Measurements from ENCODE around the gene SKAP2.

Gene SKAP2

DNA sequence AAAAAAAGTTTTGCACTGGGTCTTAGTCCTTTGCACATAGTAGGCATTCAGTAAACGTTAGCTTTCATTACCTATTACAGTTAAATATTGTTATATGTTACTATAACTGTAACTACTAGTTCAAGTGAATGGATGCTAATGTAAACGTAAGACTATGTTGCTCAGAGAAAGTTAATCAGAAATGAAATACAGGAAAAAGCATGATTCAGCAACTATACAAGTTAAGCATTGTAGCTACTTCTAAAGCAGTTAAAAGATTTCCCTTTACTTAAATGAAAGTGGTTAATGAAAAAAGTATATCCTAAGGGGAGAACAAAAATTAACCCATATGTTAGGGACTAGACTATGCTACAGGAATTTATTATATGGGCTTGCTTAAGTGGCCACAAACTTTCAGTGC, 121.2 kb downstream of the SKAP2 start:
- no peak for DNase-seq

DNA sequence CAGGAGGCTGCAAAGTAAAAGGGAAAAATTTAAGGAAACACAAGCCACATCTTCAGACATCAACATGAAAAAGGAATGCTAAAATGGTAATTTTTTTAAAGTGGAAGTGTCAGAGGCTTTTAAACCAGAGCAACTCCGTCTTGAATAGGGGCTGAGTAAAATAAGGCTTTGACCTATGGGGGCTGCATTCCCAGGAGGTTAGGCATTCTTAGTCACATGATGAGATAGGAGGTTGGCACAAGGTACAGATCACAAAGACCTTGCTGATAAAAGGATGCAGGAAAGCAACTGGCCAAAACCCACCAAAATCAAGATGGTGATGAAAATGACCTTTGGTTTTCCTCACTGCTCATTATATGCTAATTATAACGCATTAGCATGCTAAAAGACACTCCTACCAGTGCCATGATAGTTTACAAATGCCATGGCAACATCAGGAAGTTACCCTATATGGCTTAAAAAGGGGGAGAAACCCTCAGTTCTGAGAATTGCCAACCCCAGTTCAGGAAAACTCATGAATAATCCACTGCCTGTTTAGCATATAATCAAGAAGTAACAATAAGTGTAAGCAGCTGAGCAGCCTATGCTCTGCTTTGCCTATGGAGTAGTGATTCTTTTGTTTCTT, 128.3 kb downstream of the SKAP2 start:
- DNase-seq = no peak

DNA sequence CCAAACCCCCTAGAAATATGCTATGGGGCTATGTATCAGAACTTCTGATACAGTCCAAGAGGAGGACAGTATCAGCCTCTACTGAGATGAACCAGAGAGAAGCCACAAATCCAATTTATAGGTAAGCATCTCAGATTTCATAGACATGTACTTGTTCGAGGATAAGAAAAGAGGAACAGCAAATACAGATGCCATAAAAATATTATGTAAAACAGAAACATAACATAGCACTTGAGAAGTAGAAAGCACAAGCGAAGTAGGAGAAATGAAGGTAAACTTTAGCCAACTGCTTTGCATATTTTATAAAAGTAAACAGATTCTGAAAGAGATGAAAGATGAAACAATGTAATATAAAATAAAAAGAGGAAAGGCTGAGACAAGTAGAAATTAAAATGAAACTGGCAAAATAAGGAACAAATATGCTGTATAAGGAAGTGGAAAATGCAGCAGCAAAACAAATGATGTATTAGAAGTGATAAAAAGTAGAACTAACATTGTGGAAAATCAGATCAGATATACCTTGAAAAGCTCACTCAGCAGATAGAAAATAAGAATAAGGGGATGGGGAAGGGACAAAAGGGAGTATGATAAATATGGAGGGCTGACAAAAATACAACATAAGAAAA, 135.1 kb downstream of the SKAP2 start:
- no peak for DNase-seq

DNA sequence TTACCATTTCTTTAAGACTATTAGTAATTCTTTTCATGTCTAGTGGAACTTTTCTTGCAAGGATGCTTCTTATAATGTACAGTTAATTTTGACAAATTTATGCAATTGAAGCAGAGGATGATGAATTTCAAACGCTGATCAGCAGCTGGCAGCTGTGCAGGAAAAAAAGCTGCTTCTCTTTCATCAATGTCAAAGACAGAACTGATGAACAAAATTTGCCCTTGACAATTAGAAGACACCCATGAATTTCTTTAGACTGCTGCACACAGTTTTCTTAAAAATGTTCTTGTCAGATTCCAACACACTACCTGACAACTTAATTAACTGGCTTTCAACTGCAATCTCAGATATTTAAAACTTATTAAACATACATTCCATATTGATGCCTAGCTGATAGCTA, 138.3 kb downstream of the SKAP2 start:
- no peak for DNase-seq

DNA sequence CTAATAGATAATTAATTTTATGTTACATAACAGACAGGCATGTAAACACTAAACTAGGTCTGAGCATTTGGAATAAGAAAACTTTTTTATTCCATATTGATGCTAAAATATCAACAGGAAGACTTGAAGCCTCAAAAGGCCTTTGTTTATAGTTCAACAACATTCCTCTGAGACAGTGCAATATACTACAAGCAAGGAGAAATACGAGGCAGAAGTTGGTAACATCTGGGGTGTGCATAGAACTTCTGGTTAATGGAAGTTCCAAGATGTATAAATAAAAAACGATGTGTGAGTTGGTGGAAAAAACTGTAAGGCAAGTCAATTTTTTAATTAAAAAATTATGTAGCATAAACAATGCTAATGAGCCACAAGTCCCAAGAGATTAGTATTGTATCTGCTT, 139.6 kb downstream of the SKAP2 start:
- DNase-seq = no peak

DNA sequence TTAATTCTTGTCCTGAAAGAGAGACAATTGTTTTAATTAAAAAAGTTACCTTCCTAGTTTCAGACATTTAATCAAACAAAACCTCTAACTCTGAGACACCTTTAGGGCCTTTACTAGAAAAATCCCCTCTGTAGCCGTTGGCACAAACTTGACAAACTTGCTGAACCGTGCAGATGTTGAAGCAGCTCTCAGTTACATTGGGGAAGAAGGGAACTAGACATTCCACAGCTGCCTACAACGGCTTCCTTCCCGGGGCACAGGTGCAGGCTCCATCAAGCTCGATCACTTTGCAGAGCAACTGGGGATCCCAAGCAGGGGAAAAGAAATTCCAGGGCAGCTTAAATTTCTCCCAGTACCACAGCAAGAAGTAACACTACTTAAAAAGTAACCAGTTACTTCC, 141.3 kb downstream of the SKAP2 start:
- no peak for DNase-seq

DNA sequence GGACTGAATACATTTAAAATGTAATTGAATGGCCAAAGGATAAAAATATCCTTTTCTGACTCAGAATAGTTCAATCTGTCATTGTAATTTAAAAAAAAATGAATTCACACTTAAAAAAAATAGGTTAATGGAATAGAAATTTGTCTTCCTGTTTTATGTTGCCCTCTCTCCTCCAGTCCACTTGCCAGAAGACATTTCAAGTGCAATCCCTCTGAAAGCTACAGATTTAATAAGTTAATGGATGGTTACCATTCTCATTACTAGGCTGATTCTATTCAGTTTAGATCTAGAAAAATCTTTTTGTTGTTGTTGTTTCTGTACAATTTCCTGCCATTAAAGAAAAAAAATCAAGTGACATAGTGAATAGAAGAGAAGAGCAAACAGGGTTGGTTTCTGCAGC, 142.9 kb downstream of the SKAP2 start:
- no peak for DNase-seq

DNA sequence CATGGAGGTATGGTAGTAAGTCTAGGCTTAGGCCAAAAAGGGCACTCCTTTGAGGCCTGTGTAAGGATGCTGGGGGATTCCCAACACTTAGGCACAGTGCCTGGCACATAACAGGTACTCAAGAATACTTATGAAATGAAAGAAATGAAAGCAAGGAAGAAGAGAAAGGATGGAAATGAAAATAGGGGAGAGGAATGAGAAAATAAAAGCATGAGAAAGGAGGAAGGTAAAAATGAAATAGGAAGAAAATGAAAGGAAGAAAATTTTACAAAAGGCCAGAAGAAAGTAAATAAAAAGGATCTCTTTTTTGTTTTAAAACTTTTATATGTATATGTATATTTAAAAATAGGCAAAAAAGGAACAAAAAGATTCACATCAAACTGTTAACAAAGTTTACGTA, 146.3 kb downstream of the SKAP2 start:
- DNase-seq = no peak

DNA sequence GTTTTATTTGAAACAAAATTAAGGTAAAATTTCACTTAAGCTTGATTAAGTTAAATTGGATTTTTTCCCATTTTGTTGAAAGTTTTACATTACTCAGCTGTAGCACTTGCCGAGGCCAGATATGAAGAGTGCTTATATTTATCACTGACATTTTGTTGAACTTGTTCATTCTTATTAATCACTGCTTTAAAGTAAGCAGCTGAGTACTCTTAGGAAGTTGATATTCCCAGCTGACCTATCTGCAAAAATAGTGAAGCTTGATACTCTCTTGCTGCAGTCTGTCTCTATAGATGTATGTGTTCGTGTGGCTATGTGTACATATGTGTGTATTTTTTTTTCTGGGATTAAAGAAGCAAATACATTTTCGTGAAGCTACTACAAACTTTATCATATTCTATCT, 150.0 kb downstream of the SKAP2 start:
- no peak for DNase-seq

DNA sequence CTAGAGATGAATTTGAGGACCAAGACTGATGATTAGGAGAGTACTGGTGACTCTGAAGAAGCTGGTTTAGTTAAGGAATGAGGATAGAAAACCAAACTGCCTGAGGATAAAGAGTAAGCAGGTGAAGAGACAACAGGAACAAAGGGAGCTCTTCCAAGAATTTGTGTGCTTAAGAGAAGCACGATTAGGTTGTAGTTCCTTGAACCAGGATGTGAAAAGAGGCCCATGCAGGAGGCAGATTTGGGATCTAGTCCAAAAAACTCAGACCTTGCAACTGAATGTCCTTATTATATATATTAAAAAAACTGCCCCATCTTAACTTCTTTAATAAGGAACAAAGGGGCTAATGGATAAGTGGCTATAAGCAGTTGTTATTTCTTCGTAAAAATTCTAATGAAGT, 150.4 kb downstream of the SKAP2 start:
- DNase-seq = no peak

DNA sequence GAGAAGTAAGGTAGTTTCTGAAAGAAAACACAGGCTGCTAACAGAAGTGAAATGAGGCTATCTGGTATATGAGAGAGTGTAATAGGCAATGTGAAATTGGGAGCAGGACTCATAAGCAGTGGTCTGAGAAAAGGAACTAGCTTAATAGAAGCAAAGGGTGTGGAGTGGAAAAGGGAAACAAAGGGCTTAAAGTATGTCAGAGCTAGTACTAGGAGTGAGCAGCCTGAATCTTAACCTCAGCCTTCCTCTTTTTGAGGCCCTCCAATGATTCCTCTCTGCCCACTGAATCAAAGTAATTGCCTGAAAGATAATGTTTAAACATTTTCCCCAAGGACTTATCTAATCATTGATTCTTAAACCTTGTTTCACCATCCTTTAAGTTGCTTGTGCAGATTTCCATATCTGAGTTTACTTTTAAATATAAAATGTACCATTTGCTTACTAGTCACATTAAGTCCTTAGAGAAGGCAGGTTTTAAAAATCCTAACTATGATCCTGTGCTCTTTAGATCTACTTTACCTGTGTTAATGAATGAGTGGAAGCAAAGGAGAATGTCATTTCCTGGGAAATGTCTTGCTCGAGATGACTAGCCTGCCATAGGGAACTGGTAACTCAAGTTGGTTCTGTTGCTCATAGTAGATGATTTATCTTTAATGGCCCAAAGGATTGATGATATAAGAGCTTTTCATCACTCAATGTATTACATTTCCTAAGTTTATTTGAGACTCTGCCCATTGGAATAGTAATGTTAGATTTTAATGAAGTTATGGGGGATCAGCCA, 155.0 kb downstream of the SKAP2 start:
- DNase-seq = no peak

DNA sequence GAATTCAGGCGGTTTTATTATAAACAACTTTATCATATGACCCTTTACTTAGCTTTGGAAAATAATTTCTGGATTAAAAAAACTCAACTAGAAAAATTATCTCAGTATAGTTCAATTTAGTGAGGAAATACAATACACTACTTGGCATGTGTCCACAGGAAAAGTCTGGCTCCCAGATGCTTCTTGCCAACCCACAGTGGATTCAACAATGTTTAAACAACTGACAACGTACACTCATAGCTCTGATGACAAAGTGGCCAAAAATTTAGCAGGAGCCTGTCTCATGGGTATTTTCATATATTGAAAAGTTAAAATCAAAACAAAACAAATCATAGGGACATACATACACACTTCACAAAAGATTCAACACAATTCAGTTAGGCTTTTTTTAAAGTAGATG, 158.8 kb downstream of the SKAP2 start:
- DNase-seq = no peak

DNA sequence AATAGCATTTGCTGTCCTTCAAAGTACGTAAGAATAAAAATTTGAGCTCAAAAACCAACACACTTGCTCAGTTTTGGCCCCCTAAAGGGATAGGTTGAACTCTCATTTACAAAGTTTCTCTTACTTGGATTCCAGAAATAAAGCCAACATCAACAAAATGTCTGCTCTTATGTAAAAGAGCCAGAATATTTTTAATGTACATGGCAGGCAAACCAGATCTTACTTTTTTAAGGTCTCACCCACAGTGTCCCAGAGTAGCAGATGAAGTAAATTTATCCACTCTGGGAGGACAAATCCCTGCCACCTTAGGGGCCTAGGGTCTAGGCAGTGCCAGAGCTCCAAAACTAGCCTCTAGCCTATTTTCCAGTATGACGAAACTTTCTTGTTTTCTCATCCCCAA, 159.6 kb downstream of the SKAP2 start:
- no peak for DNase-seq

DNA sequence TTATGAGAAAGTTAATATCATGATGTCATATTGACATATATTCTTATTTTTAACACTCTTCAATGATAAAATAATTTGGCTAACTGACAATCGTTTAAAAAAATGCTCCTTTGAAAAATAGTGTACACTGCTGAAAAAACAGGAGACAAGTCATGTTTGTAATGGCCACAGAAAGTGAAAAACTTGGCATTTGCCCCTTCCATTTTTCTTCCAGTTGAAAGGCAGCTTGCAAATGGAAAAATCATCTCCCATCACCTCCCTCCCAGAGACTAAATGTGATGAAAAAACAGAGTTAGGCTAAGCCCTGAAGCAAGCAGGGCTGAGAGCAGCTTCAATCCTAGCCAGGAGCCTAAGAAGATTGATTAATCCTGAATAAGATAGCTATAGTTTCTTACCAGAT, 160.4 kb downstream of the SKAP2 start:
- no peak for DNase-seq

DNA sequence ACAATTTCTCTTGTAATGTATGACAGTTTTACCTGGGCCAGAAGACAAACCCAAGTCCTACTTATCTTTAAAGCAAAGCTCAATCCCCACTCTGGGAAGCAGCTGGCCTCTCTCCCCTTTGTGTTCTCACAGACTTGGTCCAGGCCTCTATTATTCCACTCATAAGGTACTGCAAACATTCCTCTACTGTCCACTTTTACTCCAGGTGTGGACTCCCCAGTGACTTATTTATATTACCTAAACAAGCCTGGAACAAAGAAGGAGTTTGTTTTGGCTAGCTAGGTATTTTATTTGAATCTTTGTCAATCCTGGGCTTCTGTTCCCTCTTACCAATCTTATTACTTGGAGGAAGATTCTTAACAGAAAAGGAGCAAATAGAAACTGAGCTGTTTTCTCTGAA, 163.5 kb downstream of the SKAP2 start:
- no peak for DNase-seq

DNA sequence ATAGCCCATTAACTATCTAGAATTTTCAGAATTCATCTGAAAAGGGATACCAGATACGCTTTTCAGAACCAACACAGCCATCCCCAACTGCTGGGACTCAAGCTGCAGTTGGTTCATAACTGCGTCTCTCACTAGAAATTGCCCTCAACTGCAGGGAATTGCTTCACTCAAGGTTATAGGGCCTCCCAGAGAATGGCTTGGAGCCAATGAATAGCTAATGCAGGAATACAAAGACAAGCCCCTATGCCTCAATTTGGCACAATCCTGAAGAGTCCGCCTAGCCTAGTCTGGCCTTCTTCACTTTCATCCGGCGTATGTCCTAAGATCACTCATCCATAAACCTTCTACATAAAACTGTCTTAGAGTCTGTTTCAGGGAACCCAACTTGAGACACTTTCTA, 164.0 kb downstream of the SKAP2 start:
- DNase-seq = no peak

DNA sequence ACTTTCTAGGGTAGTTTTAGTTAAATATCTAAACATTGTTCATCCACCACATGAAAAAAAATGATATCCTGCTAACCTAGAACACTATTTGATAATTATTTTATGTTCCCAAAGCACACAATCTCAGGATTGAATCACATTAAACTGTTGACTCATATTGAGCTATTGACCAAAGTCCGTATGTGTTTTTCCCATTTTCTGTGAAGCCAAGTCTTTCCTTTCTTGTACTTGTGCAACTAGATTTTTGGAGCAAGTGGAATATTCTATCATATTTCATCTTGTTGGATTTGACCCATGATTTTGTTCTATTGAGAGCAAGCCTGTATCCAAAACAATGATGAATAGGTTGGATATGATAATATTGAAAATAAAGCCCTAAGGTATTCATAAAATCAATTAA, 164.6 kb downstream of the SKAP2 start:
- no peak for DNase-seq

DNA sequence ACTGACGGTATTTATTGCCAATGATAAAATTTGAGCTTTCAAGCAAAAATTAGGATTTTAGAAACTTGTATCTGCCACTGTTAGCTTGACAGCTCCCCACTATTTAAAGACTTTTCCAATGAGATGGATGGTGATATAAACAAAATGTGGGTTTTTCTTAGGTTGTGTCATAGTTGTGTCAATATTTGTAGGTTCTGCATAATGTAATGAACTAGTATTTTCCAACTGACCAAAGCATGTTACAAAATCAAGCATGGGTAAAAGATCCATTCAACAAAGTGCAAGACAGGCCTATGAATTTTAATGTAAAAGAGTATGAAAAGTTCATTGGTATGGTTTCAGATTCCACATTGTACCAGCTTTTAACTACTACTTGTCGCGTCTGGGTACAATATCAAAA, 165.6 kb downstream of the SKAP2 start:
- DNase-seq = no peak

DNA sequence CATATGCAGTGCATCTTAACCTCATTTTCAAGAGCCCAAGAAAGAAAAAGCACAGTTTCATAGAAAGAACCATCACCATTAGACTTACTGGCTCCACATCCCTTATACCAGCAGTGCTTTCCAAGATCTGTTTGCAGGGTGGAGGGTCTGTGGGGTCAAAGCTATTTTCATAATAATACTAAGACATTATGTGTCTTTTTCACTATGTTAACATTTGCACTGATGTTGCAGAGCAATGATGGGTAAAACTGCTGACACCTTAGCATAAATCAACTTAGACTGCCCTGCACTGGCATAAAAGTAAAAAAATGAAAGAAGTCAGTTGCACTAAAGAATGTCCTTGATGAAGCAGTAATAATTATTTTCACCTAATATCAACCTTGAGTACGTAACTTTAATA, 166.2 kb downstream of the SKAP2 start:
- DNase-seq = no peak

DNA sequence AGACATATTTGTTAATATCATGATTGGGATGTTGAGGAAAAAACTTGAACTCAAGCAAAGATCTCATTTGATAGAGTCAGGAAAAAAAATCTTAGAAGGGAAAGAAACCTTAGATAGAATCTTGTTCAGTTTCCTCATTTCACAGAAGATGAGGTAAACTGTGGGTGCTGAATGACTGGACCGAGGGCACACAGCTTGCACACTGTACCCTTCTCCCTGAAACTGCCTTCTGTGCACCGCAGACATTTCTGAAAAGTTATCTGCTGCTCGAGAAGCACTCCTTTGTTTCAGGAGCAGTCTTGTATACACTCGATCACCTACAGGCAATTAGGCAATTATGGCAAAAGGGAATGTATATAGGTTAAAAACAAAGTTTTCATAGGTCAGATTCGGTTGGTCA, 167.4 kb downstream of the SKAP2 start:
- DNase-seq = no peak

DNA sequence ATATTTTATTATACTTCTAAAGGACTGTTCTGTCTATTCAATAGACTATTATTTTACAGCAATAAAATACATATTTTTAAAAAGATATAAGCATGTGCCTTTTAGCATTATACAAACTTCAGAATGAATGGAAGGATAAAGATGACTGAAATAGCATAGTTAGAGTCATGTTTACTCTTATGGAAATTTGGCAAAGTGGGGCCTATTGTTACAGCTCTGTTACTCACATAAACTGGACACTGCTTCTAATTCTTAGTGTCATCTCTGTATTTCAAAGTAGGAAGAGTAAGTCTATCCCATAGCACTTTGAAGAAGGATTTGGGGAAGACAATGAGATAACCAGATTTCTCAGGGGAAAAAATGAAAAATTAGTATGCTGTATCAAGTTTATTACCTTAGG, 168.2 kb downstream of the SKAP2 start:
- no peak for DNase-seq

DNA sequence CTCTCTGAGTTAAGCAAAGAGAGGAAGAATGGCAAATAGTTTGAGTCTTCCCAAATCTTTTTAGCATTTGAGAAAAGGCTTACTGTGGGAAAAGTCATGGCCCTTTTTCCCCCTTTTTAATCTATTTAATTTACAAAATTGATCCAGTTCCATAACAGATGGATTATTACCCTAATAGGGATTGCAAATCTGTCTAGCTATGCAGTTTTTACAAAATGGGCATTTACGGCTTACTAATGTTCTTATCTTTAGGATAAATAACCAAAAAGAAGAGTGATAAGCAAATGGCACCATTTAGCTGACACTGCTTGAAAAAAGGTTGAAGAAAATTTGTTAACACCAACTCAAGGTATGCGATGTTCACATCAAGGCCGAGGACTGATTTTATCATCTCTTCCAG, 169.7 kb downstream of the SKAP2 start:
- DNase-seq = no peak

DNA sequence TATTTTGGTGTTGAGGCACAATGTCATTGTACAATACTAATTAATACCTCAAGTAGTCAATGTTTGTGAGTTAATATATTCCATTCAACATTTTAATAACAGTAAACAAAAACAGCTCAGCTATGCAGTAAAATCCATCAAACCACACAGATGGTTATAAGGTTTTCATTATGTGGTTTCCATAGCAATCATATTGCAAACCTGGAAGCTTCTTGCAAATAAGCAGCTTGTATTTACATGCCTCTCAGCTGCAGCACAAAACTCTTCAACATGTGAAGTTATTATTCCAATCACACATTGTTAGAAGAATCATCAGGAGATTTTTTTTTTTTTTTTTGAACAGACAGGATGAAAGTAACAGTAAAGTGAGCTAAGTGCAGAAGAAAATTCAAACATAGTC, 170.2 kb downstream of the SKAP2 start:
- DNase-seq = no peak

DNA sequence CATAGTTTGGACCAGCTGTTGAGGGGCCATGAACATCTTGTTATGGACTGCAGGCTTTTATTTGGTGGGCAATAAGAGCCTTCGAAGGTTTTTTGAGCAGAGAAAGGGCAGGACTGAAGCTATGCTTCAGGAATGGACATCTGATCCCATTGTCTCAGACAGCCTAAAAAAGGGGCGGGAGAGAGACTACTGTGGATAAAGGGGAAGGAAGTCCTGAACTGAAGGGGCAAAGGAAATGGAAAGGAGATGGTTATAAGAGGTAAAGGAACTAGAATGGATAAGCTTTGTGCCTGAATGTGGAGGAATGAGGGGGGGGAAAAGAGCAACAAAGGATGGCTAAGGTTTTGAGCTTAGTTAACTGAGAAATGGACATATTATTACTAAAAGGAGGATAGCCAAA, 172.5 kb downstream of the SKAP2 start:
- no peak for DNase-seq

DNA sequence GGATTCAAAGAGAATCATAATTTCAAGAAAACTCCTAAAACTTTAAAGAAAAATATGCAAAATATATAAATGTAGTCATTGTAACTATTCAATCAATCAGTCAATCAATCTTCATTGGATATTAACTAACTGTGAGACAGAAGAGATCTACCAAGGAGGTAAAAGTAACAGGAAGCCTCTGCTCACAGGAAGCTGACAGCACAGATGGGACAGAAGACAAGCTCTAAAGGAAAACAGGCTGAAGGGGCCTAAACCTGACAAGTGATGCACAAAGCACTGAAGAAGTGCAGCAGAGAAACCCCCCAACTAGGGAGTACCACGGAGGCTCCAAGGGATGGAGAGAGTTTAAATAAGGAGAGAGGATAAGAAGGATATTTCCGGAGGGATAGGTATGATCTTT, 173.0 kb downstream of the SKAP2 start:
- no peak for DNase-seq

All from CD4-positive, alpha-beta T cell treated with Interleukin-10 for 1 hour (primary cell).